ENCODE results near the gene DACH1. TPM values are rescaled to one million over a fixed set of nuclear protein-coding genes. Genes with fewer than 3 reads are reported as not detected.

DACH1 gene
- total and polyA plus RNA-seq, 9 of the 15 experiments (the other 6 are each of a cell fraction or from before 2014, with no cell fraction given), result 0.04 to 0.07 (median 0.04) TPM; not detected in 2

DNA sequence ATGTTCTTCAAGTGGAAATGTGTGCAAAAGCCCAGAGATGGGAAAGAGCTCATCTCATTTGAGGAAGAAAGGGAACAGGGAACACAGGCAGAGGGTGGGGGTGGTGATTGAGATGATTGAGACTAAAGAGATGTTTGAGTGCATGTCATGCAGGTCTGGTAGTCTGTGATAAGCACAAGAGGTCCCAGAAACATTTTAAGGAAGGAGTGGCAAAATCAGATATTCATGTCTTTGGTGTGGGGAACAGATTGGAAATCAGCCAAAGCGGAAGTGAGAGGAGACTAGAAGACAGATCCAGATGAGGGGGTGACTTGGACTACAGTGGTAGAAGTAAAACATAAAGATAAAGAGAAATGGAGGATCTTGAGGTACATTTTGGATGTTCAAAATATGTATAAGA is 39.4 kb upstream of the DACH1 start (continued):
- TF ChIP-seq ZFP1 (CRISPR knock-in tag; IDR thresholded peaks at IDR 0.05) (no peak), HMG20B (CRISPR knock-in tag; IDR thresholded peaks at IDR 0.05) (no peak), ZNF165 (CRISPR knock-in tag; IDR thresholded peaks at IDR 0.05; ENCODE audit: borderline replicate concordance) (no peak), SAFB2 (IDR thresholded peaks at IDR 0.05; ENCODE audit: borderline replicate concordance, low read depth, low read length, severe bottlenecking) (no peak), KAT8 (IDR thresholded peaks at IDR 0.05; ENCODE audit: low read depth) (no peak), NCOR1 (IDR thresholded peaks at IDR 0.05) (peak; percentile 67), MCM2 (IDR thresholded peaks at IDR 0.05; ENCODE audit: low read depth) (no peak), ELF1 (tag; IDR thresholded peaks at IDR 0.05) (0 out of 2 replicates have a peak, but pooled peaks have one; percentile 15), DMBX1 (CRISPR knock-in tag; IDR thresholded peaks at IDR 0.05; ENCODE audit: borderline replicate concordance) (no peak), IRF2 (CRISPR knock-in tag; IDR thresholded peaks at IDR 0.05) (no peak), FOXK2 (conservative IDR thresholded peaks at IDR 0.05 in 1 of 2, IDR thresholded peaks at IDR 0.05 in 1 of 2; ENCODE audit: low read depth in 2 of 2) (no peak), SIN3A (IDR thresholded peaks at IDR 0.05; ENCODE audit: borderline replicate concordance in 2 of 2, control insufficient read depth in 1 of 2, low read depth in 2 of 2, low read length in 2 of 2) (no peak), ELF4 (CRISPR knock-in tag; IDR thresholded peaks at IDR 0.05) (peak; percentile 82), CXXC5 (CRISPR knock-in tag; IDR thresholded peaks at IDR 0.05) (peak; percentile 14; the same call in 1 of the 2 replicates), FOXA1 (IDR thresholded peaks at IDR 0.05; ENCODE audit: borderline replicate concordance) (no peak), BCOR (IDR thresholded peaks at IDR 0.05) (no peak), TCF3 (CRISPR knock-in tag; IDR thresholded peaks at IDR 0.05) (peak; percentile 83), GATAD2A (IDR thresholded peaks at IDR 0.05) (no peak), NCOA6 (IDR thresholded peaks at IDR 0.05) (no peak), CBFA2T2 (conservative IDR thresholded peaks at IDR 0.05) (peak; percentile 65)
- TF ChIP-seq, protein P1, sequence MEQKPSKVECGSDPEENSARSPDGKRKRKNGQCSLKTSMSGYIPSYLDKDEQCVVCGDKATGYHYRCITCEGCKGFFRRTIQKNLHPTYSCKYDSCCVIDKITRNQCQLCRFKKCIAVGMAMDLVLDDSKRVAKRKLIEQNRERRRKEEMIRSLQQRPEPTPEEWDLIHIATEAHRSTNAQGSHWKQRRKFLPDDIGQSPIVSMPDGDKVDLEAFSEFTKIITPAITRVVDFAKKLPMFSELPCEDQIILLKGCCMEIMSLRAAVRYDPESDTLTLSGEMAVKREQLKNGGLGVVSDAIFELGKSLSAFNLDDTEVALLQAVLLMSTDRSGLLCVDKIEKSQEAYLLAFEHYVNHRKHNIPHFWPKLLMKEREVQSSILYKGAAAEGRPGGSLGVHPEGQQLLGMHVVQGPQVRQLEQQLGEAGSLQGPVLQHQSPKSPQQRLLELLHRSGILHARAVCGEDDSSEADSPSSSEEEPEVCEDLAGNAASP (IDR thresholded peaks at IDR 0.05), result no peak
- TF ChIP-seq, protein P2, sequence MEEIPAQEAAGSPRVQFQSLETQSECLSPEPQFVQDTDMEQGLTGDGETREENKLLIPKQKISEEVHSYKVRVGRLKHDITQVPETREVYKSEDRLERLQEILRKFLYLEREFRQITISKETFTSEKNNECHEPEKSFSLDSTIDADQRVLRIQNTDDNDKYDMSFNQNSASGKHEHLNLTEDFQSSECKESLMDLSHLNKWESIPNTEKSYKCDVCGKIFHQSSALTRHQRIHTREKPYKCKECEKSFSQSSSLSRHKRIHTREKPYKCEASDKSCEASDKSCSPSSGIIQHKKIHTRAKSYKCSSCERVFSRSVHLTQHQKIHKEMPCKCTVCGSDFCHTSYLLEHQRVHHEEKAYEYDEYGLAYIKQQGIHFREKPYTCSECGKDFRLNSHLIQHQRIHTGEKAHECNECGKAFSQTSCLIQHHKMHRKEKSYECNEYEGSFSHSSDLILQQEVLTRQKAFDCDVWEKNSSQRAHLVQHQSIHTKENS (CRISPR knock-in tag; IDR thresholded peaks at IDR 0.05), result no peak
- TF ChIP-seq, protein P3, sequence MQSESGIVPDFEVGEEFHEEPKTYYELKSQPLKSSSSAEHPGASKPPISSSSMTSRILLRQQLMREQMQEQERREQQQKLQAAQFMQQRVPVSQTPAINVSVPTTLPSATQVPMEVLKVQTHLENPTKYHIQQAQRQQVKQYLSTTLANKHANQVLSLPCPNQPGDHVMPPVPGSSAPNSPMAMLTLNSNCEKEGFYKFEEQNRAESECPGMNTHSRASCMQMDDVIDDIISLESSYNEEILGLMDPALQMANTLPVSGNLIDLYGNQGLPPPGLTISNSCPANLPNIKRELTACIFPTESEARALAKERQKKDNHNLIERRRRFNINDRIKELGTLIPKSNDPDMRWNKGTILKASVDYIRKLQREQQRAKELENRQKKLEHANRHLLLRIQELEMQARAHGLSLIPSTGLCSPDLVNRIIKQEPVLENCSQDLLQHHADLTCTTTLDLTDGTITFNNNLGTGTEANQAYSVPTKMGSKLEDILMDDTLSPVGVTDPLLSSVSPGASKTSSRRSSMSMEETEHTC (IDR thresholded peaks at IDR 0.05), result no peak
- TF ChIP-seq, protein P4, sequence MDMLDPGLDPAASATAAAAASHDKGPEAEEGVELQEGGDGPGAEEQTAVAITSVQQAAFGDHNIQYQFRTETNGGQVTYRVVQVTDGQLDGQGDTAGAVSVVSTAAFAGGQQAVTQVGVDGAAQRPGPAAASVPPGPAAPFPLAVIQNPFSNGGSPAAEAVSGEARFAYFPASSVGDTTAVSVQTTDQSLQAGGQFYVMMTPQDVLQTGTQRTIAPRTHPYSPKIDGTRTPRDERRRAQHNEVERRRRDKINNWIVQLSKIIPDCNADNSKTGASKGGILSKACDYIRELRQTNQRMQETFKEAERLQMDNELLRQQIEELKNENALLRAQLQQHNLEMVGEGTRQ (CRISPR knock-in tag; IDR thresholded peaks at IDR 0.05), result no peak
- TF ChIP-seq, protein P5, sequence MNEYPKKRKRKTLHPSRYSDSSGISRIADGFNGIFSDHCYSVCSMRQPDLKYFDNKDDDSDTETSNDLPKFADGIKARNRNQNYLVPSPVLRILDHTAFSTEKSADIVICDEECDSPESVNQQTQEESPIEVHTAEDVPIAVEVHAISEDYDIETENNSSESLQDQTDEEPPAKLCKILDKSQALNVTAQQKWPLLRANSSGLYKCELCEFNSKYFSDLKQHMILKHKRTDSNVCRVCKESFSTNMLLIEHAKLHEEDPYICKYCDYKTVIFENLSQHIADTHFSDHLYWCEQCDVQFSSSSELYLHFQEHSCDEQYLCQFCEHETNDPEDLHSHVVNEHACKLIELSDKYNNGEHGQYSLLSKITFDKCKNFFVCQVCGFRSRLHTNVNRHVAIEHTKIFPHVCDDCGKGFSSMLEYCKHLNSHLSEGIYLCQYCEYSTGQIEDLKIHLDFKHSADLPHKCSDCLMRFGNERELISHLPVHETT (CRISPR knock-in tag; conservative IDR thresholded peaks at IDR 0.05 in 1 of 2, IDR thresholded peaks at IDR 0.05 in 1 of 2), result 0 out of 4 replicates have a peak, but pooled peaks of 1 of the 2 experiments have one; percentile 25

Data from K562 (cell line).